NCI-H524 (cell line): ENCODE data around the gene CDYL.

Experiments
- DNase-seq, 2 experiments: peaks; one replicate each; lab custom pipeline; 2025; lab: John Stamatoyannopoulos, UW

CDYL gene

DNA sequence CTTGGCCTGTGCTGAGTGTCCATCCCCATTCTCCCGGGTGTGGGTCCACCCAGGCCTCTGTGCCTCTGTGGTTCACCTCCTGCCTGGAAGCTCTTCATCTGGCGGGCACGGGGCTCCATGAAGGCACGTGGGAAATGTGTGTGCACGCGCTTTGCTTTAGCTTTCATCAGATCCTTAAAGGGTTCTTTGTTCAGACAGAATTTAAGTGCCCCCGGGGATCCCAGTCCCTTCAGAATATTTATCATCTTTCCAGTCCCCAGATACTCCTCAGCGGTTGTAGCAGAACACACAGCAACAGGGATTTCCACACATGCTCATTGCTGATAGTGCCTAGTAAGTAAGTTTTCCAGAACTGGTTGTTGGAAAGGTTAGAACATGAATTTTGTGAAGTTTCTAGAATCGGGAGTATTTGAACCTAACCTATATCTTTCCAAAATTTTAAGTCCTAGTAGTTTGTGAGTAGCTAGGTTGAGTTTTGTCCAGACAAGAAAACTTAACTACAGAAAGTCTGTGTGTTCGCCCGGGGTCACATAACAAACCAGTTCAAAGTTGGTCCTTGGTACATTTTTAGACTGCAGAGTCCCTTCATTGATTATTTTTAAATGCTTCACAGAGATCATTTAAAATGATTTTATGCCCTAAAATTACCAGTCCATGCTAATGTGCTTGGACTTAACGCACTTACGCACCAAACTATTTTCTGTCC, 159.9 kb downstream of the CDYL start:
- DNase-seq = no peak

DNA sequence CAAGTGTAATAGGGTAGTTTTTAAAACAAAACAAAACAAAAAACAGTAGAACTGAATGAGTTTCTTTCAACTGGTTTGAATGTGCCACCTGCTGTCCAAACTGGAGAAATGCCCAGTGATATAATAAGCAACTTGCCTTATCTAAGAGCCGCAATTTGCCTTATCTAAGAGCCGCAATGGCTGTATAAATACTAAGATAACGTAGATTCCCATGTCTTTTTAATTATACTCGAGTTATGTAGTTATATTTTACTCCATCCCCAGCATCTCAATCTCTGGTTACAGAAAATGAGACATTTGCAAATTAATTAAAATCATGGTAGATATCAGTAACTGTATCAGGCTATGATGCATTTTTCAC, 160.5 kb downstream of the CDYL start:
- peak in 1 of 2 experiments; percentile 58 for DNase-seq

DNA sequence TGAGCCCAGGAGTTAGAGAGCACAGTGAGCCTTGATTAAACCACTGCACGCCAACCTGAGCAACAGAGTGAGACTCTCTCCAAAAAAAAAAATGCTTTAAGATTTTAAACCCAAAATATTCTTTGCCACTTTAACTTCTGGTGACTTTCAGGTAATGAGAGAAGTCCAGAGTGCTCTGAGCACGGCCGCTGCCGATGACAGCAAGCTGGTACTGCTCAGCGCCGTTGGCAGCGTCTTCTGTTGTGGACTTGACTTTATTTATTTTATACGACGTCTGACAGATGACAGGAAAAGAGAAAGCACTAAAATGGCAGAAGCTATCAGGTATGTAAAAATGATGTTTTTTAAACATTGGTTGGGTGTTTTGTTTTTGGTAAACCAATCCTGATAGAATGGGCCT, 161.2 kb downstream of the CDYL start:
- no peak for DNase-seq

DNA sequence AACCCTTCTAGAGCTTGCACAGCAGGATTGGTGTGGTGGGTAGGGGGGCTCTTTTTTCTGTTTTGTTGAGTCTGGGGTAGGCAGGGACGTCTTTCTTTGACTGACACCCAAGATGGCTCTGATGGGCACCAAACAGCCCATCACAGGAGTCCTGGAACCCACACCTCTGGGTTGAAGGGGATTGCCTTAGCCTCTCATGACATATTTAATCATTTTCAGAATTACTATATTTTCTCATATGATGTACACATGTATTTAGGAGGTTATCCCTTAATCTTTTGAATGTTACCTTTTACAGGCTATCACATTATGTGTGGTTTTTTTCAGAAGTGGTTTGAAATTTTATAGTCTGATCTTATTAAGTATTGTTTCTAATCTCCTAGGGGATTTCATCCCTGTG, 163.0 kb downstream of the CDYL start:
- peak in 1 of 2 experiments; percentile 47 for DNase-seq

DNA sequence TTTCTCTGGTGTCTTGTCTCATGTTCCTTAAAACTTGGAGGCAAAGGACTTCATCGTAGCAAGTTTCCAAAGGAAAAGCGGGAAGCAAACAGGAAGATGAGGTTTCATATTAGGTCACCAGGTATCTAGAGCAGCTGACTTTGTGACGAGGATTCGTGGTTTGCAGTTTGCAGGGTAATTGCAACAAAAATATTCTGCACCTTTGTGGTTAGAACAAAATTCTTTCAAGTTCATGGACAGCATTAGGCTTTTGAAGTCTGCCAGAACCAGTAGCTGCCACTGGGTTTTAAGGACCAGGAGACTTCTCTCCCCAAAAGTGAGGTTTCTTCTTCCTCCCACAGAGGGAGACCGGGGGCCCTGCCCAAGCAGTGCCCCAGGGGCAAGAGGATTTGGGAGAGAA, 164.2 kb downstream of the CDYL start:
- DNase-seq = no peak

DNA sequence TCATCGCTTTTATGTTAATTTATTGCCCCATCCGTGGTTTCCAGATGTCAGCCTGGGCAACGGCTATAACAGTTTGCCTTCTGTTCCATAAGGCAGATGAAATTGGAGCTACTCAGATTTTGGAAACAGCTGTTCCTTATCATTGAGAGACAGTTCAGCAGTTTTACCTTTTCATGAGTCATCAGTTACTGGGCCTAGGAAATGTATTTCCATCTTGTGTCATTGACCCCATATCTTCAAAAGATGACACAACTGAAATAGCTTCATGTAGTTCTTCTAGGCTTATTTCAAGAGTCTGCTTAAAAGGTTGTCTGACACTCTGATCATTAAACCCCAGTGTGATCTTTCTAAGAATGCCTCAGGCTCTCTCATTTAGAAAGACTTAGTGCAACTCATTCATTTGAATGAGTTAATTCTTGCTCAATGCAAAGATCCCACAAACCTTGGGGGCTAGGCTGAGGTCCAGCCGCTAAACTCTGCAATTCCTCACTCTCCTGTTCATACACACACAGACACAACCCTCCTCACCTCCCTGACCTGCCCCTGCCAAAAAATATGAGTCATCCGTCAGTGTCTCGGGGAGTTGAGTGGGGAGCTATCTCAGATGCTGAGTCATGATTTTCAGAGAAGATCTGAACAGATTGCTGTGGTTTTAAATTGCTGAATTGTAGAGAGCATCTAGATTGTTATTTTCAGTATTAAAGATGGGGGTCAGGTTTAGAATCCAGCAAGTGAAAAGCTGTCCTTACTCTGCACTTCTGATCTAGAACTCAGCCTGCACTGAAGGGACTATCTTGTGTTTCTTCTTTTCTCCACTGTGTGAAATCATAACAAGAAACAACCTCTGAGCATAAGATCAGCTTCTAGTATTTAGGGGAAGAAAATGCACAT, 165.8 kb downstream of the CDYL start:
- peak; percentile 70 to 91 for DNase-seq

DNA sequence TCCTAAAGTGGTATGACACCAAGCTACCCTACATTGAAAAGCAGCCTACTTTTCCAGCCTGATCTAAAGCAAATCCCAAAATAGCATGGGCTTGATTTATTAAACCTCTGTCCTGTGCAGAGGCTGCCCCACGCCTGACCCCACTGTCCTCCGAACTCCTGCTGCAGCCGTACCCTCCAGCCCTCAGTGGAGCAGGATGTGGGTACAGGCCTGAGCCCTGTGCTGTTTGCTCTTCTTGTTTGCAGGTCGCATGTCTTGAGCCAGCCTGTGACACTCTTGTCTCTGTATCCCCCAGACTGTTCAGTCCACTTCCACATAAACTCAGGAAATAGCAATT, 166.4 kb downstream of the CDYL start:
- DNase-seq = no peak

DNA sequence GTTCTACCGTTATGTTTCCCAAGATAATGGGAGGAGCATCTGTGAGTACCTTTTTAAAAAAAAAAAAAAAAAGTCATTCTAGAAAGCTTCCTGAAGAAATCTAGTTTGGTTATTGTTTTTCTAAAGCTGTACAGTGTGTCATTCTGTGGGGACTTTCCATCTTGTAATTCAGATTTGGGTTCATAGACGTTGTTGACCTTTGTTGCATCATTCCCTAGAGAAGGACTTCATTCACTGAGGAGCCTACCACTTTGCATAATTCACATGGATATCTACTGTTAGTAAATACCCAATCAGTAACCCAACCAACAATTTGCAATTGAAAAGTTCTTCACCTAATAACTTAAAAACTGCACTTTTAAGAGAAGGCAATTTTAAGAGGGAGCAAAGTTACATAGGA, 167.5 kb downstream of the CDYL start:
- DNase-seq = no peak

DNA sequence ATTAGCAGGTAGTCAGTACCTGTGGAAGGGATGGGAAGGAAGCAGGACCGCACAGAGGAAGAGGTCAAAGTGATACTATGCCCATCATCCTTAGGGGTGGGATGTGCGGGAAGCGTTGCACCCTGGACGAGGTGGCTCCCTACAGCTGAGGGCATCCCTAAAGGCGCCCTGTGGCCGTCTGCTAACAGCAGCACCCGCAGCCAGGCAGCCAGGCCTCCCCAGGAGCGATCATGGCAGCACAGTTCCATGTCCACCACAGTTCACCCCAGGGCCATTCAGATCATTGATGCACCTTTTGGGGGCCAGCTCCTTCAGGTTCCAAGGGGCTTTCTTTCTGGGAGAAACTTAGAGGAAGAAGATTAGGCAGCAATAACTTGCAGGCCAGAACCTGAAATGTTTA, 168.1 kb downstream of the CDYL start:
- DNase-seq = no peak

DNA sequence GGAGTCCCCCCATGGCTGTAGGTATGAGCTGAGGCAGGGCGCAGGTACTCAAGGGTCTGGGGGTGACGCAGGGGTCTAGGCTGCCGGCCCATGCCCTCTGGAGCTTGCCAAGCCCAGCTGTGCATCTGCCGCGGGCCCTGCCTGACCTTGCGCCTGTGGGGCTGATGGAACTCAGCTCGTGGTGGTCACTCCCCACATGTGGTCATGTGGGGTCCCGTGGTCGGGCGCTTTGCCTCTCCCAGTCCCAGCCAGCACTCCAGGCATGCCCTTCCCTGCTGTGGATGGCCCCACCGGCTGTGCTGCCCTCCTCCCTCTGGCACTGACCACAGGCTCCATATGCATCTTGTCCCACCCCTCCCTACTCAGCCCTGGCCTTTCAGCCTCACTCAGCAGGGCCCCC, 170.3 kb downstream of the CDYL start:
- DNase-seq = no peak

DNA sequence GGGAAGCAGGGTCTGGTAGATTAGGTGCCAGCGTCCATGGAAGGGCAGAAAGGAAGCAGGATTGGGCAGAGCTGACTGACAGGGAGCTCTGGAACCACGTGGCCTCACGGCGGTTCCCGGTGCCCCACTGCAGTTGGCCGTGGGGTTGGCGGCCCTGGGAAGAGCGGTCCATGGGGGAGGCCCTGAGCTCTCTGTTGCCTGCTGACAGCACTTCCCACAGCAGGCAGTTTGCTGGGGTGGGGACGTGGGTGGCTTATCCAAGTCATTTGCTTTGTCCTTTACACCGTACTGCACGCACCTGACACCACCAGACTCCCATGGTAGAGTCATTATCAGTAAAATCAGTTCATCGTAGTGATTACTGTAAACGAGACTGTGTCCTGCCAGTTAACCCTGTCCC, 171.5 kb downstream of the CDYL start:
- DNase-seq = no peak

DNA sequence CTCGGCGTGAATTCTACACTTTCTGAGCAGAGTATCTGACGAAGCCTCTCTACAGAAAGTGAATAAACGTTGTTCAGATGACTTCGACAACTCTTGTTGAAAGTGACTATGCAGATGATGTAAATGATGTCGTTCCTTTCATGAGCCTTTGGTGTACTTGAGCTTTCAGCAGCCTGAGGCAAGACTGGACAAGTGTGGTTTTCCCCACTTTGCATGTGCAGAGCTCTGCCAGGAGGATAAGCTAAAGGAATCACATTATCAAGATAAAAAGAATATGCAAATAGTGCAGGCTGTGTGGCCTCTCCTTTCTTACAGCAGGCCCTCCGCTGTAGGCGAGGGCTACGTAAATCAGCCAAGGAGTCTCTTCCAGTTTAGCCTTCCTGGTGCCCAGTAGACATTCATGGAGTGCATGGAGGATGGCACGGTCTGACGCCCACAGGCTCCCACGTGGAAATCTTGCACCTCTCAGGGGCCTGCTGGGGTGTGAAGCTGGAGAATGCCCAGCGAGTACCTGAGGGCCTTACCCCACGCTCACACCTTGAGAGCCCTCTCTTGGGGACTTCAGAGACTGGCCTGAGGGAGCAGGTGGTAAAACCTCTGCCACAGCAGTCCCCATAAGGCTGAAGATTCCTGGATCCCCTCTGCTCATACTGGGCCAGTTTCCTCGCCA, 172.7 kb downstream of the CDYL start:
- no peak for DNase-seq

DNA sequence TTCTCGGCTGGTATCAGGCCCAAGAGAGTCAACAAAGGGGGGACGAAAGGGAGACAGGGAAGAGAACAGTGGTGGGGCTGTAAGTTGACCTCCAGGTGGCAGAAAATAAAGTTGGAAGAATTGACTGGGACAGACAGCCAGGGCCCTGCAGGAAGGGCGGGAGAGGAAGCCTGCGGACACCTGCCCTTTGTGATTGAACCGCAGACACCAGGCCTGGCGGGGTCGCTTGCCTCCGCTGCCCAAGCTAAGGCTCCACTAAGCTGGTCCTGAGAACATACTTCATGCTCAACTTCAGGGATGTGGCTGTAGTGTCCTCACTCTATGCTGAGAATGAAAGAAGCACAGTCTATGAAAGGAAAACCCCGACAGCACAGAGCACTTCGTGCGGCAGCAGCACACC, 173.9 kb downstream of the CDYL start:
- DNase-seq = no peak

DNA sequence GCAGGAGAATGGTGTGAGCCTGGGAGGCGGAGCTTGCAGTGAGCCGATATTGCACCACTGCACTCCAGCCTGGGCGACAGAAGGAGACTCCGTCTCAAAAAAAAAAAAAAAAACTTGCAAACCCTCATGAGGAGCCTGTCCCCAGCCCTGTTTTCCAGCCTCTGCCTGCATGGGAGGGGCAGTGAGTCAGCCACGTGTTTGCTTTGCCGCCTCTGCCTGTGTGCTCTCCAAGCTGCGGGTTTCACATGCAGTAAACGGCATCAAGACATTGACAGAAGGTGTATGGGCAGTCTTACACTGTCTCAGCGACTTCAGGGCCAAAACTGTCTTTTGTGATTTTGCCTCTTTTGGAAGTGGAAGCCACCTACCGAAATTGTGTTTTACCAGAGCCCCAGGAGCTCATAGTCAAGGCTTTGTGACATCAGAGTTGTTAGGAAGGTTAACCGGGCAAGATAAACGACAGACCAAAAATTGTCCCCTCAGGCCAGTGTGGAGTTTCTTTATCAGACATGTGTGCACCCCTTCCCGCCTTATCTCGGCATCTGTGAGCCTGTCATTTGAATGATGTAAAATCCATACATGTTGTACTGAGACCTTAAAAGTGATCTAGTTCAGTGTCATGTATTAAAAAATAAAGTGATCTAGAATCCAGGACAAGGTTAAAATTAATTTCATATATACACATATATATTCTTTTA, 174.8 kb downstream of the CDYL start:
- no peak for DNase-seq

DNA sequence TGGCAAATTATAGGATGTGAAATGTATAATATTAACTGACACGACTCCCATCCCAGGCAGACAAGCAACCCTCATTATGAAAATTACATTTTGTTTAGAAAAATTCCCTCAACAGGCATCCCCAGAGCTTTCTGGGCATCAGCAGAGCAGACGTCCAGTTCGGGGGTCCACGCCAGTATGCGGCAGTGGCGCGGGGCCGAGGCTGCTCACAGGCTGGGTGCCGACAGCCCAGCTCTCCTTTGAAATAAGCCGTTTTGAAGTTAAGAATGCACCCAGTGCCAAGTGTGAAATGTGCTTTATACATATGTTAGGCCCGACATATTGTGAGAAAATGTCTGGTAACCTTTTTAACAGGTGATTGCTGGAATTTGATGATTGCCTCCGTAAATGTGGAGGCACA, 177.2 kb downstream of the CDYL start:
- no peak for DNase-seq

DNA sequence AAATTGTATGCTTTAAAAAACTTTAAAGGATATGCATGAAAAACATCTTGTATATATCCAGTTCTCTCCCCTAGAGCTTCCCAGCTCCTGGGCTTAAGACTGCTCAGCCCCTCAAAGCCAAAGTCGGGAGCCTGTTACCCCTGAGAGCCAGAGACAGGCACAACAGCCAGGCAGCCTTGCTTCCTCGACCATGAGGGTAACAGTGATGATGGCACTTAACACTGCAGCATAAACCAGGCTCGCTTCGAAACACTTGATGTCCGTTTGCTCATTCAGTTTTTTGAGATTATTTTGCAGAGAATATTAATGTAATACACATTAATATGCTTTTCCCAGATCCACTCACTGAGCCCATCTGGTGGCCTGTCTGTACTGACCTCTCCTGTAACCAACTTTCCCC, 180.4 kb downstream of the CDYL start:
- DNase-seq = no peak

DNA sequence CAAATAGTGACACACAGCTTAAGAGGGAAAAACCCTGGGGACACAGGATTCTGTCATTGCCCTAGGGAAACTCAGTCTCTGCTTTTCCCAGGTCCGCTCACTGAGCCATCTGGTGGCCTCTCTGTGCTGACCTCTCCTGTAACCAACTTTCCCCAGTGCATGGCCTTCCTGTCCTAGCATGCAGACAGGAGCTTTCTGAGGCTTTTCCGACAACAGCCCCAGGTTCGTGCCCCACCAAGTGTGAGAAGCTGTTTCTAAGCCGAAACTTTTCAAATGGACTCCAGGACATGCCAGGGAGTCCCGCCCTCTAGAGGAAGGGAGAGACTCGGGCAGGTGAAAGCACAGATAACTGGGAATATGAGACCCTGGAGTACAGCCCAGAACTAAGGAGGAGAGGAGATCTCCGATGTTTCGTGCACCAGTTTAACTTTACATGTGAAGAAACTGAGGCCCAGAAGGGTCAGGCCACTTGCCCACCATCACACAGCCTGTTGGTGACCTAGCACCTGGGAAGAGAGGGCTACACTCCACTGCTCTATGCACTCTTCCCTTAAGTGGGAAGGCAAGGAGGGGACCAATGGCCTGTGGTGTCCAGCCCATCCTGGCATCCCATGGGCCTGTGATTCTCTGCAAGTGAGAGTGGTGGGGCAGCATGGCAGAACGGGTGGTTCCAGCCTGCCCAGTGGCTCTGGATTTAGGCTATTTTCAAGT, 181.5 kb downstream of the CDYL start:
- DNase-seq = peak in 1 of 2 experiments; percentile 31

DNA sequence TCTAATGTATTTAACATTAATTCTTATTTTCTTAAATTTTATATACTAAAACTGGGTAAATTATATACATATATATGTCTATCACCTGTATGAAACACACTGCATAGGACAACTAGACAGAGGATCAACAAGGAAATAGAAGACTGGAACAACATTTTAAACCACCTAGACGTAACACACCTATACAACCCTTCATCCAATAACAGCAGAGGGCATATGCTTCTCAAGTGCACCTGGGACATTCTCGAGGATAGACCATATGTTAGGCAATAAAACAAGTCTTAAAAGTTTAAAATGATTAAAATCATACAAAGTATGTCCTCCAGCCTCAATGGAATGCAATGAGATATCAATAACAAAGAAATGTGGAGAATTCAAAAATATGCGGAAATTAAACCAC, 182.4 kb downstream of the CDYL start:
- no peak for DNase-seq

DNA sequence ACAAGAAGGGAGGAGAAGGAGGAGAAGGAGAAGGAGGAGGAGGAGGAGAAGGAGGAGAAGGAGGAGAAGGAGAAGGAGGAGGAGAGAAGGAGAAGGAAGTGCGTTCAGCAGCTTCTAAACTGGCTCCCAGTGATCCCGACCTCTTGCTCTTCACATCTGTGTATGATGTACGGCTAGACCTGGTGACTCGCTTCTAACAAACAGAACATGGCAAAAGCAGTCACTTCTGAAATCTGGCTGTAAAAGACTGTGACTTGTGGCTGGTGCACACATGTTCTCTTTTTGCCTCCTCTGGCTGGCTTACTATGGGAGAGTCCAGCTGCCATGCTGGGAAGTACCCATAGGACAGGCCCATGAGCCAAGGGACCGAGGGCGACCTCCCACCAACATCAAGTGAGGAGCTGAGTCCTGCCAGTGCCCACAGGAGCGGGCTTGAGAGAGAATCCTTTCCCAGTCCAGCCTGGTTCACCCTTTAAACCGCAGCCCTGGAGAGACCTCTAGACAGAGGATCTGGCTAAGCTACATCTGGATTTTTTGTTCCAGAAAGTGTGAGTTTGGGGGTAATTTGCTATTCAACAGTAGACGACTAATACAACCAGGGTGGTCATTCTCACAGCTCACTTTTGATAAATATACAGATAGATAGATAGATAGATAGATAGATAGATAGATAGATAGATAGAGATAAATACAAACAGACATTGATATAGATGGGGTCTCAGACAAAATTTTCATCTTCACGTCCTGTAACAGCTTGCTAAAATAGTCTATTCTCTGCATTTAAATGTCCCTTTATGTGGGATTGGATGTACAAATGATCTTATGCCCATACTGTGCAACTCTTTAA, 185.3 kb downstream of the CDYL start:
- DNase-seq = no peak

DNA sequence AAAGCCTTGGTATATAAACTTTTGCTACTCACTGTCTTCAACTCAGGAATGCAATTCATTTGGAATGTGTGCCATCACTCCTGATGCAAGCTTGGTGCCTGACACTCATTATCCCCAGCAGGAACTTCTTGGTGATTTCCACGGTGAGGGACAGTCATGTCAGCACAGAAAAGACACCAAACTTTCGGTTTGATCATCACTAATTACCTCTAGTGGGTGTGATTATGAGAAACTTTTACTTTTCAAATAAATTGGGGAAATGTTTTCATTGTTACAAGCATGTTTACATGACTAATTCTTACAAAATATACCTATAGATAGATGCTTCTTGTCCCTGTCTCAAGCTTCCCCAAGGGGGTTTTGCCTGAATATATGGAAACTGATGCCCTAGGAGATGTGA, 186.7 kb downstream of the CDYL start:
- DNase-seq = no peak
